A549 (cell line): ENCODE results near the gene TBL1X. TPM values are rescaled to one million over a fixed set of nuclear protein-coding genes. Genes with fewer than 3 reads are reported as not detected.

Experiments used
- ATAC-seq, 2 experiments: fragments of 200-7000 bp in 1 of 2; fragments of >200 bp in 1 of 2; cut with Nextera tagmentation in 1 of 2; cut with Tn5 transposase in 1 of 2; 3 replicates each; pipeline versions ENCODE4 v1.8.0 to v1.9.1; 2018 to 2020; ENCODE audit warnings: mild to moderate bottlenecking in 1 of 2, moderate library complexity in 1 of 2
- CTCF ChIA-PET: fragments of 300-600 bp; sonication (Branson Sonifier 250); formaldehyde crosslinking; extraction: SDS; loops from one replicate; lab custom pipeline; 2021; ENCODE audit warnings: antibody characterized with exemption, inconsistent platforms; lab: Yijun Ruan, JAX
- POLR2A ChIA-PET: fragments of 350-600 bp; formaldehyde crosslinking; extraction: SDS; loops from one replicate; lab custom pipeline; 2021; ENCODE audit warnings: antibody characterized with exemption, inconsistent platforms; lab: Yijun Ruan, JAX
- DNase-seq, 2 experiments: peaks; one replicate each; pipeline versions ENCODE4 v3.0.0 to v3.0.0-alpha.2; 2011 to 2016; ENCODE audit warnings: low read depth in 1 of 2, low spot score in 1 of 2
- FAIRE-seq: peaks from 2 replicates; lab custom pipeline; 2011; peaks lifted over from hg19 to GRCh38; lab: Jason Lieb, UNC
- H3K27ac ChIP-seq, 2 experiments: fragments of >200 bp; sonication (Bioruptor Twin); formaldehyde crosslinking; 3 replicates each; pipeline ENCODE4 v1.5.1; 2016 to 2017
- H3K4me1 ChIP-seq: fragments of >200 bp; sonication (Bioruptor Twin); formaldehyde crosslinking; 3 replicates; pipeline ENCODE4 v1.6.1; 2016
- H3K4me2 ChIP-seq: fragments of >200 bp; sonication (Bioruptor Twin); formaldehyde crosslinking; 3 replicates; pipeline ENCODE4 v1.6.1; 2016
- H3K4me3 ChIP-seq: fragments of >200 bp; sonication (Bioruptor Twin); formaldehyde crosslinking; 3 replicates; pipeline ENCODE4 v1.5.1; 2016
- H3K9me3 ChIP-seq: fragments of >200 bp; sonication (Bioruptor Twin); formaldehyde crosslinking; 3 replicates; pipeline ENCODE4 v1.6.1; 2016
- BHLHE40 ChIP-seq: IDR thresholded peaks from 2 replicates; pipeline ENCODE4 v1.6.1; 2012; ENCODE audit warnings: low read depth, low read length, inconsistent platforms
- CEBPB ChIP-seq, 2 experiments: fragments of >200 bp in 1 of 2; sonication (Bioruptor Twin) in 1 of 2; formaldehyde crosslinking in 1 of 2; IDR thresholded peaks; 2 replicates each; pipeline ENCODE4 v1.6.1; 2012 to 2016
- CHD2 ChIP-seq: fragments of 150-350 bp; IDR thresholded peaks from 2 replicates; pipeline ENCODE4 v1.6.1; 2014; ENCODE audit warnings: low read length; ENCODE audit not compliant: partially characterized antibody
- EHF ChIP-seq: fragments of 250-450 bp; sonication (Bioruptor Pico); IDR thresholded peaks from 2 replicates; pipeline ENCODE4 v1.5.0; 2020; ENCODE audit warnings: mild to moderate bottlenecking
- EP300 ChIP-seq, 2 experiments: fragments of >200 bp; sonication (Bioruptor Twin); formaldehyde crosslinking; IDR thresholded peaks; 2 replicates in 1 of 2; 3 replicates in 1 of 2; pipeline ENCODE4 v1.6.1; 2016 to 2017
- ESRRA ChIP-seq: fragments of 150-350 bp; IDR thresholded peaks from 2 replicates; pipeline ENCODE4 v1.6.1; 2014; ENCODE audit warnings: mild to moderate bottlenecking, low read length, borderline replicate concordance
- FOSB ChIP-seq: fragments of 250-450 bp; sonication (Bioruptor Pico); IDR thresholded peaks from 2 replicates; pipeline ENCODE4 v1.5.0; 2020; ENCODE audit warnings: mild to moderate bottlenecking, moderate library complexity
- GATA3 ChIP-seq: IDR thresholded peaks from 2 replicates; pipeline ENCODE4 v1.6.1; 2012; ENCODE audit warnings: borderline replicate concordance
- HDAC2 ChIP-seq: fragments of 200-600 bp; sonication (generic); IDR thresholded peaks from 2 replicates; pipeline ENCODE4 v1.6.1; 2016
- HEYL ChIP-seq: fragments of 250-450 bp; sonication (Bioruptor Pico); IDR thresholded peaks from 2 replicates; pipeline ENCODE4 v1.8.0; 2021; ENCODE audit warnings: mild to moderate bottlenecking, moderate library complexity
- HOXB5 ChIP-seq: fragments of 250-450 bp; sonication (Bioruptor Pico); IDR thresholded peaks from 2 replicates; pipeline ENCODE4 v1.5.0; 2020; ENCODE audit warnings: mild to moderate bottlenecking, moderate library complexity
- JUN ChIP-seq, 2 experiments: fragments of >200 bp; sonication (Bioruptor Twin); formaldehyde crosslinking; IDR thresholded peaks; 2 replicates in 1 of 2; 3 replicates in 1 of 2; pipeline ENCODE4 v1.6.1; 2016 to 2017
- KDM1A ChIP-seq: fragments of 200-600 bp; sonication (generic); IDR thresholded peaks from 2 replicates; pipeline ENCODE4 v1.6.1; 2016; ENCODE audit warnings: low read depth, mild to moderate bottlenecking
- KDM5A ChIP-seq: fragments of 200-600 bp; sonication (generic); IDR thresholded peaks from 2 replicates; pipeline ENCODE4 v1.6.1; 2016; ENCODE audit warnings: antibody characterized with exemption, mild to moderate bottlenecking
- MAZ ChIP-seq: fragments of 150-350 bp; IDR thresholded peaks from 2 replicates; pipeline ENCODE4 v1.6.1; 2014; ENCODE audit warnings: antibody characterized with exemption, low read depth, low read length, borderline replicate concordance
- MYC ChIP-seq: IDR thresholded peaks from 2 replicates; pipeline ENCODE4 v1.6.1; 2012; ENCODE audit warnings: mild to moderate bottlenecking, inconsistent platforms, low read length, improper control_type of control experiment, borderline replicate concordance
- NFE2L2 ChIP-seq: fragments of 150-350 bp; conservative IDR thresholded peaks from 2 replicates; pipeline ENCODE4 v1.6.1; 2014; ENCODE audit warnings: low read length
- NPAS2 ChIP-seq: fragments of 250-450 bp; sonication (Bioruptor Pico); IDR thresholded peaks from 2 replicates; pipeline ENCODE4 v1.8.0; 2022; ENCODE audit warnings: mild to moderate bottlenecking, moderate library complexity, borderline replicate concordance
- PHF8 ChIP-seq: fragments of 200-600 bp; sonication (generic); IDR thresholded peaks from 2 replicates; pipeline ENCODE4 v1.6.1; 2016; ENCODE audit warnings: low read depth, mild to moderate bottlenecking, antibody characterized with exemption, moderate library complexity, borderline replicate concordance
- RARB ChIP-seq: fragments of 250-450 bp; sonication (Bioruptor Pico); IDR thresholded peaks from 2 replicates; pipeline ENCODE4 v1.8.0; 2021; ENCODE audit warnings: mild to moderate bottlenecking, moderate library complexity
- RFX5 ChIP-seq: fragments of 450-650 bp; IDR thresholded peaks from 2 replicates; pipeline ENCODE4 v1.7.1; 2014; ENCODE audit warnings: antibody characterized with exemption, mild to moderate bottlenecking, moderate library complexity
- SMC3 ChIP-seq: fragments of >200 bp; sonication (Bioruptor Twin); formaldehyde crosslinking; IDR thresholded peaks from 3 replicates; pipeline ENCODE4 v1.6.1; 2018; ENCODE audit warnings: inconsistent platforms
- SREBF2 ChIP-seq: fragments of 450-650 bp; IDR thresholded peaks from 2 replicates; pipeline ENCODE4 v1.6.1; 2014; ENCODE audit warnings: mild to moderate bottlenecking, moderate library complexity
- TP53 ChIP-seq: fragments of 250-450 bp; sonication (Bioruptor Pico); IDR thresholded peaks from 2 replicates; pipeline ENCODE4 v1.5.0; 2021; ENCODE audit warnings: mild to moderate bottlenecking, moderate library complexity
- ZC3H11A ChIP-seq: fragments of 450-650 bp; IDR thresholded peaks from 2 replicates; pipeline ENCODE4 v1.6.1; 2014; ENCODE audit warnings: antibody characterized with exemption, mild to moderate bottlenecking
- ZNF302 ChIP-seq: fragments of 250-450 bp; sonication (Bioruptor Pico); IDR thresholded peaks from 2 replicates; pipeline ENCODE4 v1.9.0; 2021; ENCODE audit warnings: inconsistent platforms, mild to moderate bottlenecking, moderate library complexity
- WGBS: methylation state at CpG from one replicate; pipeline ENCODE4 v1.1.6; 2017; ENCODE audit errors: missing lambda C conversion rate; 5-methylcytosine and 5-hydroxymethylcytosine counted together
- polyA plus RNA-seq, 4 experiments: library from polyadenylated mRNA; depleted of rRNA in 3 of 4; stranded (reverse); fragments of >200 nt; fragmentation: RNase III in 1 of 4; extraction: RNeasy Plus Mini Kit Qiagen cat#74134 plus additional on column Dnase treatment in 1 of 4; gene quantifications; 2 replicates in 3 of 4; 3 replicates in 1 of 4; pipeline ENCODE4 v1.2.3, GENCODE V29; 2011 to 2017
- TF ChIP-seq, protein P1 (sequence below): fragments of 200-600 bp; sonication (generic); IDR thresholded peaks from 2 replicates; pipeline ENCODE4 v1.6.1; 2016; ENCODE audit warnings: antibody characterized with exemption, mild to moderate bottlenecking, moderate library complexity
- TF ChIP-seq, protein P2 (sequence below): IDR thresholded peaks from 2 replicates; pipeline ENCODE4 v1.6.1; 2012; ENCODE audit warnings: low read depth, borderline replicate concordance
- TF ChIP-seq, protein P3 (sequence below): fragments of 250-450 bp; sonication (Bioruptor Pico); IDR thresholded peaks from 2 replicates; pipeline ENCODE4 v1.5.0; 2020; ENCODE audit warnings: low read depth, mild to moderate bottlenecking, moderate library complexity
- TF ChIP-seq, protein P4 (sequence below): fragments of >200 bp; sonication (Bioruptor Twin); formaldehyde crosslinking; IDR thresholded peaks from 2 replicates; pipeline ENCODE4 v1.6.1; 2016

Gene TBL1X
- polyA plus RNA-seq, 2 of the 4 experiments (the other 2 are of a cell fraction), result 14.6 to 18.0 TPM

DNA sequence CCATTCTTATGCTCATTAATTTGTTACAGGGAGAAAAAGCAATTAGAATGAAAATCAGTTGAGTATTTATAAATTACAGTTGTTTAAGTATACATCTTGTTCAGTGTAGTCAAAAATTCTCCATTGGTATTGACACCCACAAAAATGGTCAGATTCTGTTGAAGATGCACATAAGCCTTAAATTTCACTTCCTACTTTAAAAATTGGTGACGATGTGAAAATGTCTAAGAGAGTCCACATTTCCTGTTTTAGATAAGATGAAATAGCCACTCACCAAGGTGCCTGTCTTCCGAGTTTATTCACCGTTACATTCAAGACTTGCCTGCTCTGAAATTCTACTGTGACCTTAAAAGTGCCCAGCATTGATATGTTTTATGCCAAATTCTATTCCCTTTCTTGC, 207.1 kb downstream of the TBL1X start (continued):
- TF ChIP-seq, protein P1, sequence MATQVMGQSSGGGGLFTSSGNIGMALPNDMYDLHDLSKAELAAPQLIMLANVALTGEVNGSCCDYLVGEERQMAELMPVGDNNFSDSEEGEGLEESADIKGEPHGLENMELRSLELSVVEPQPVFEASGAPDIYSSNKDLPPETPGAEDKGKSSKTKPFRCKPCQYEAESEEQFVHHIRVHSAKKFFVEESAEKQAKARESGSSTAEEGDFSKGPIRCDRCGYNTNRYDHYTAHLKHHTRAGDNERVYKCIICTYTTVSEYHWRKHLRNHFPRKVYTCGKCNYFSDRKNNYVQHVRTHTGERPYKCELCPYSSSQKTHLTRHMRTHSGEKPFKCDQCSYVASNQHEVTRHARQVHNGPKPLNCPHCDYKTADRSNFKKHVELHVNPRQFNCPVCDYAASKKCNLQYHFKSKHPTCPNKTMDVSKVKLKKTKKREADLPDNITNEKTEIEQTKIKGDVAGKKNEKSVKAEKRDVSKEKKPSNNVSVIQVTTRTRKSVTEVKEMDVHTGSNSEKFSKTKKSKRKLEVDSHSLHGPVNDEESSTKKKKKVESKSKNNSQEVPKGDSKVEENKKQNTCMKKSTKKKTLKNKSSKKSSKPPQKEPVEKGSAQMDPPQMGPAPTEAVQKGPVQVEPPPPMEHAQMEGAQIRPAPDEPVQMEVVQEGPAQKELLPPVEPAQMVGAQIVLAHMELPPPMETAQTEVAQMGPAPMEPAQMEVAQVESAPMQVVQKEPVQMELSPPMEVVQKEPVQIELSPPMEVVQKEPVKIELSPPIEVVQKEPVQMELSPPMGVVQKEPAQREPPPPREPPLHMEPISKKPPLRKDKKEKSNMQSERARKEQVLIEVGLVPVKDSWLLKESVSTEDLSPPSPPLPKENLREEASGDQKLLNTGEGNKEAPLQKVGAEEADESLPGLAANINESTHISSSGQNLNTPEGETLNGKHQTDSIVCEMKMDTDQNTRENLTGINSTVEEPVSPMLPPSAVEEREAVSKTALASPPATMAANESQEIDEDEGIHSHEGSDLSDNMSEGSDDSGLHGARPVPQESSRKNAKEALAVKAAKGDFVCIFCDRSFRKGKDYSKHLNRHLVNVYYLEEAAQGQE, result no peak

DNA sequence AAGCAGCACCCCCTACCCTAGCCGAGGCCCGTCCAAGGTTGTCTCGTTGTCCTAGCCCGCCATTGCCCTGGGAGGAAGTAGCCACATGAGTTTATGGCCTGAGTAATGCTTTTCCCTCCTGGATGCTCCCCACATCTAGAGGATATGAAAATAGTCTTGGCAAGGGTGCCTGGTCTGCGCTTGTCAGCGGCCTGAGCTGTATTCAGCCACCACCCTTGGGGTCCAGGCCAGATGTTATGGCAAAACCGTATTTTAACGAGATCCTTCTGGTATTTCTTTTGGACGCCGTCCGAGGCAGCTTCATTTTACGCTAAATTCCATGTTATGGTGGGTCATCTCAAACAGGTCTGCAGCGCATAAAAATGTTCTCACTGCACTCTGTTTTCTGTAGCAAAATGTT, 211.4 kb downstream of the TBL1X start:
- no peaks in the 10 kb centered on the region for H3K4me1 ChIP-seq
- no peak for FAIRE-seq
- CTCF ChIA-PET, result interaction anchor here (1.0 kb wide), 1 partner anchor 9 kb away, joined by 4 read pairs; no protein-coding TSS in a partner anchor
- no peak overlapping the region for H3K27ac ChIP-seq
- no peak for DNase-seq
- WGBS, result 90% methylated on average over 12 of the region's 13 CpGs
- TF ChIP-seq RARB (CRISPR knock-in tag), result no peak
- TF ChIP-seq PHF8, result no peak
- TF ChIP-seq KDM5A, result no peak
- TF ChIP-seq, all 56 proteins: peak for 0
- no peak for ATAC-seq
- Histone ChIP-seq H3K4me2 (no peak overlapping the region), H3K4me3 (no peak overlapping the region), H3K9me3 (no peaks in the 10 kb centered on the region)
- POLR2A ChIA-PET, result no interaction called here

DNA sequence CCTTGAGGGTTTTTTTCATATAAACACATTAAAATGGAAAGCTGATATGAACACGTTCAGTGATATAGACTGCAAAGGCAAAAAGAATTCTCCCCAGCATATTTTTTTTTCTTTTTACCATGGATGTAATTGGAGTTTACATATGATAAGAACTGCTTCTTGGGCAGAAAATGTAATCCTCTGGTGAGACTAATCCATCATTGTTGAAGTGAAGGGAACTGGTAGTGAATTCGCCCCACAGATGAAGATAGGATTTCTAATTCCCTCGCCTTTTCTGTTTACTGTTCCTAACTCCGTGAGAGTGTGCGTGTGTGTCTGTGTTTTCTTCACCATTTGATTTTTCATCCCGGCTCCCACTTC, 211.9 kb downstream of the TBL1X start:
- ChIA-PET CTCF (no interaction called here), POLR2A (no interaction called here)
- no peak for DNase-seq
- TF ChIP-seq NPAS2 (no peak), SMC3 (no peak), ZNF302 (no peak), CEBPB (IDR thresholded peaks at IDR 0.05) (no peak), NFE2L2 (no peak), EP300 (IDR thresholded peaks at IDR 0.05) (no peak)
- TF ChIP-seq, protein P2, sequence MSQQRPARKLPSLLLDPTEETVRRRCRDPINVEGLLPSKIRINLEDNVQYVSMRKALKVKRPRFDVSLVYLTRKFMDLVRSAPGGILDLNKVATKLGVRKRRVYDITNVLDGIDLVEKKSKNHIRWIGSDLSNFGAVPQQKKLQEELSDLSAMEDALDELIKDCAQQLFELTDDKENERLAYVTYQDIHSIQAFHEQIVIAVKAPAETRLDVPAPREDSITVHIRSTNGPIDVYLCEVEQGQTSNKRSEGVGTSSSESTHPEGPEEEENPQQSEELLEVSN, result no peak
- TF ChIP-seq, protein P3, sequence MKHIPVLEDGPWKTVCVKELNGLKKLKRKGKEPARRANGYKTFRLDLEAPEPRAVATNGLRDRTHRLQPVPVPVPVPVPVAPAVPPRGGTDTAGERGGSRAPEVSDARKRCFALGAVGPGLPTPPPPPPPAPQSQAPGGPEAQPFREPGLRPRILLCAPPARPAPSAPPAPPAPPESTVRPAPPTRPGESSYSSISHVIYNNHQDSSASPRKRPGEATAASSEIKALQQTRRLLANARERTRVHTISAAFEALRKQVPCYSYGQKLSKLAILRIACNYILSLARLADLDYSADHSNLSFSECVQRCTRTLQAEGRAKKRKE (CRISPR knock-in tag), result no peak
- Histone ChIP-seq H3K4me2 (no peak overlapping the region), H3K4me1 (no peaks in the 10 kb centered on the region), H3K4me3 (no peak overlapping the region), H3K27ac (no peak overlapping the region), H3K9me3 (no peaks in the 10 kb centered on the region)
- WGBS, result 95% methylated on average over 6 of the region's 6 CpGs
- no peak for FAIRE-seq
- ATAC-seq, result no peak

DNA sequence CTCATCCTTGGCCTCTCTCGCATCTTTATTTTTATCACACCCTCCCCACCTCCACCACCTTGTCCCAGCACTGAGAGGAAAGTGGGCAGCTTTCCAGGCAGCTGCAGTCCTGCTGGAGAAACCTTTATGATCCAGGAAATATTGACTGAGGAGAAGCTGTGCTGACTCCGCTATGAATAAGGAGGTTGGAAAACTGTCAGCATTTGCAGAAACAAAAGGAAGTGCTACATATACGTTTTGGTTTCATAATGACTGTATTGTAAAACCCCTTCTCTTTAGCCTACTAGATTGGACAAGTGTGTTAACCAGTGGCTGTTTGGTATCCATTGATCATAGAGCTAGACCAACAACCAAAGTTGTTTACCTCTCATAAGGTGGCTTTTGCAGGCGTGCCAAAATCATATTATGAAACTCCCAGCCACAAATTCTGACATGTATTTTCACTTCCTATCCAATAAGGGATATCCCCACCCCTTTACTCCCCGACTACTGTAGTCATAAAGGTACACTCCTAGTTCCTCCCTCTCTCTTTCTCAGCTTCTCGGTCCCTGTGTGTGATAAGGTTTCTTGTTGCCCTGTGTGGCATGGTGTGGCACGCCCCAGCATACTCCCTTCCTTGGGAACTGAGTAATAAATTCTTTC, 212.4 kb downstream of the TBL1X start:
- H3K4me1 ChIP-seq, result no peaks in the 10 kb centered on the region
- H3K9me3 ChIP-seq, result no peaks in the 10 kb centered on the region
- CTCF ChIA-PET, result interaction anchor here (0.6 kb wide), 1 partner anchor 788 kb away, joined by 3 read pairs; no protein-coding TSS in a partner anchor
- TF ChIP-seq ESRRA (no peak), HOXB5 (CRISPR knock-in tag) (no peak), EP300 (IDR thresholded peaks at IDR 0.05) (no peak), HDAC2 (no peak), MAZ (no peak), GATA3 (no peak), NFE2L2 (no peak), TP53 (no peak), SREBF2 (no peak), HEYL (CRISPR knock-in tag) (no peak), KDM1A (no peak), EHF (CRISPR knock-in tag) (no peak), BHLHE40 (no peak), CHD2 (no peak), ZC3H11A (no peak), MYC (no peak), JUN (IDR thresholded peaks at IDR 0.05) (no peak), FOSB (CRISPR knock-in tag) (no peak), RFX5 (no peak)
- TF ChIP-seq, protein P4, sequence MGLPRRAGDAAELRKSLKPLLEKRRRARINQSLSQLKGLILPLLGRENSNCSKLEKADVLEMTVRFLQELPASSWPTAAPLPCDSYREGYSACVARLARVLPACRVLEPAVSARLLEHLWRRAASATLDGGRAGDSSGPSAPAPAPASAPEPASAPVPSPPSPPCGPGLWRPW, result no peak
- TF ChIP-seq, all 56 proteins: peak for 0
- WGBS, result 79% methylated on average over 7 of the region's 7 CpGs
- DNase-seq, result no peak
- peak; percentile 92 for FAIRE-seq
- POLR2A ChIA-PET, result no interaction called here
- H3K4me3 ChIP-seq, result no peak overlapping the region
- H3K4me2 ChIP-seq, result no peak overlapping the region
- ATAC-seq, result no peak
- H3K27ac ChIP-seq, result no peak overlapping the region
